Naive thymus-derived CD8-positive, alpha-beta T cell (primary cell): Measurements from ENCODE around the gene UGGT2. TPM values are rescaled to one million over a fixed set of nuclear protein-coding genes. Genes with fewer than 3 reads are reported as not detected.

Experiments
- ATAC-seq, 2 donors: fragments of 150-1000 bp; cut with Tn5 transposase in 1 of 2; sonication (Bioruptor Pico), chemical (Tn5 transposase) in 1 of 2; 1 replicate in 1 of 2; 2 replicates in 1 of 2; pipeline ENCODE4 v1.10.0; 2021; ENCODE audit warnings: mild to moderate bottlenecking in 2 of 2, moderate library complexity in 2 of 2
- POLR2A ChIA-PET: fragments of 350-600 bp; sonication (Branson Sonifier 250); formaldehyde crosslinking; loops from one replicate; lab custom pipeline; 2021; ENCODE audit warnings: antibody characterized with exemption; lab: Charles Lee
- DNase-seq, 10 donors: peaks; one replicate each; pipeline versions ENCODE4 v3.0.0 to v3.0.0-alpha.2; 2020 to 2022
- H3K27ac Mint-ChIP-seq, 10 donors: one replicate each; pipeline ENCODE4 v1.8.0; 2020 to 2022; ENCODE audit warnings: mild to moderate bottlenecking in 10 of 10, mixed read lengths in 10 of 10, moderate library complexity in 4 of 10, inconsistent platforms in 1 of 10
- H3K27me3 Mint-ChIP-seq, 5 donors: one replicate each; pipeline ENCODE4 v1.8.0; 2021 to 2022; ENCODE audit warnings: mixed read lengths in 5 of 5
- H3K36me3 Mint-ChIP-seq, 3 donors: one replicate each; pipeline ENCODE4 v1.8.0; 2020 to 2022; ENCODE audit warnings: mixed read lengths in 3 of 3, mild to moderate bottlenecking in 2 of 3, inconsistent platforms in 1 of 3
- H3K4me1 Mint-ChIP-seq, 4 donors: one replicate each; pipeline ENCODE4 v1.8.0; 2021 to 2022; ENCODE audit warnings: mixed read lengths in 4 of 4
- H3K4me3 Mint-ChIP-seq, 10 donors: one replicate each; pipeline ENCODE4 v1.8.0; 2020 to 2022; ENCODE audit warnings: mild to moderate bottlenecking in 10 of 10, mixed read lengths in 10 of 10, moderate library complexity in 6 of 10, inconsistent platforms in 1 of 10
- H3K9me3 Mint-ChIP-seq, 9 donors: one replicate each; pipeline ENCODE4 v1.8.0; 2020 to 2022; ENCODE audit warnings: mixed read lengths in 9 of 9, mild to moderate bottlenecking in 3 of 9, inconsistent platforms in 1 of 9, moderate library complexity in 1 of 9
- polyA plus RNA-seq, 3 donors: library from polyadenylated mRNA; unstranded; fragments of 300-500 nt; fragmentation: Illumina TruSeq; gene quantifications; one replicate each; pipeline ENCODE4 v1.2.3, GENCODE V29; 2021
- total RNA-seq, 8 experiments: library from RNA in 2 of 8; stranded (reverse) in 2 of 8; gene quantifications; one replicate each; pipeline ENCODE4 v1.2.3 and lab custom pipeline; 2021 to 2026

Gene UGGT2
- total and polyA plus RNA-seq, 5 experiments from 2014 or later = not detected

- no peak for ATAC-seq
- H3K9me3 Mint-ChIP-seq = peaks cover 5 to 25% (median 9%) of the 10 kb centered on the region in 9 donors
- peaks cover 2 to 34% (median 3%) of the 10 kb centered on the region in 5 donors for H3K27me3 Mint-ChIP-seq
- H3K4me1 Mint-ChIP-seq = no peaks in the 10 kb centered on the region
- no peak overlapping the region for H3K27ac Mint-ChIP-seq
- POLR2A ChIA-PET = no interaction called here
- DNase-seq = no peak
- peaks cover 0 to 4% (median 0%) of the 10 kb centered on the region in 3 donors for H3K36me3 Mint-ChIP-seq
- no peak overlapping the region for H3K4me3 Mint-ChIP-seq
Measured at GRCh38 chr13:96041326-96042110, 11.7 kb downstream of the UGGT2 start.

DNA sequence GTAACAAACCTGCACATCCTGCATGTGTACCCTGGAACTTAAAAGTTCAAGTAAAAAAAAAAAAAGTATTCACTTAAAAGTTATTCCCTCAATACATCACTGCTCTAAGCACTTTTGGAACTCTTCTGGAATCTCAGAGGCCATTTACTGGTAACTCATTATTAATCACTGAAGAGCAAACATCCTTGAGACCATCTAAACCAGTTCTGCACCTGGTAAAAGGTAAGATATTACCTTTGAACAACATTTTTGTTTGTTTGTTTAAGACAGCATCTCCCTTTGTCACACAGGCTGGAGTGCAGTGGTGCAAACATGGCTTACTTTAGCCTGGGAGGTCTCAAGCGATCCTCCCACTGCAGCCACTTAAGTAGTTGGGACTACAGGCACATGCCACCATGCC lies 16.7 kb downstream of the UGGT2 start:
- POLR2A ChIA-PET = no interaction called here
- ATAC-seq = no peak
- H3K27ac Mint-ChIP-seq = peak overlapping the region in 1 of 10 donors; percentile 51
- no peaks in the 10 kb centered on the region for H3K36me3 Mint-ChIP-seq
- peaks cover 0 to 8% (median 0%) of the 10 kb centered on the region in 9 donors for H3K9me3 Mint-ChIP-seq
- H3K27me3 Mint-ChIP-seq = peaks cover 0 to 7% (median 0%) of the 10 kb centered on the region in 5 donors
- DNase-seq = no peak
- no peaks in the 10 kb centered on the region for H3K4me1 Mint-ChIP-seq
- no peak overlapping the region for H3K4me3 Mint-ChIP-seq

DNA sequence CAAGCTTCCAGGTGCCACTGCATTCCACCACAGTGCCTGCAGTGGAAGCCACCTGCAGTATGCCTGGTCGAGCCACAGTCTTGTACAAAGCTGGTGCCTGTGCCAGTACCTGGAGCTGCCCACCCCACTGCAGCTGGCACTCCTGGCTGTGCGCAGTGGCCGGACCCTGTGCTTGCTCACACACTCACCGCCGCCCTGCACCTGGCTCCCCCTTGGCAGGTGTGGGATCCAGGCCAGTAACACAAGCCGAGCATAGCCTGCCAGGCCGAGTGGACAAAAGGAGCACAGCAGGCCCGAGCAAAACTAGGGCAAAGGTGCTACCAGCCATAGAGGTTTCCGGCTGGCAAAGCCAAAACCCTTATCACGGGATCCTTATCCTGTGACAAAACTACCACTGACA lies 18.5 kb downstream of the UGGT2 start:
- POLR2A ChIA-PET = no interaction called here
- Mint-ChIP-seq H3K27me3 (peaks cover 0 to 2% (median 0%) of the 10 kb centered on the region in 5 donors), H3K36me3 (no peaks in the 10 kb centered on the region), H3K4me1 (no peaks in the 10 kb centered on the region), H3K4me3 (no peak overlapping the region), H3K27ac (no peak overlapping the region), H3K9me3 (peaks cover 0 to 8% (median 0%) of the 10 kb centered on the region in 9 donors)
- DNase-seq = no peak
- ATAC-seq = no peak

- ATAC-seq (no peak), DNase-seq (no peak)
- no peak overlapping the region for H3K27ac Mint-ChIP-seq
- peaks cover 0 to 7% (median 0%) of the 10 kb centered on the region in 9 donors for H3K9me3 Mint-ChIP-seq
- no peaks in the 10 kb centered on the region for H3K36me3 Mint-ChIP-seq
- no peaks in the 10 kb centered on the region for H3K4me1 Mint-ChIP-seq
- POLR2A ChIA-PET = no interaction called here
- H3K4me3 Mint-ChIP-seq = no peak overlapping the region
- H3K27me3 Mint-ChIP-seq = peaks cover 0 to 1% (median 0%) of the 10 kb centered on the region in 5 donors
Measured at GRCh38 chr13:96033220-96034015, 19.8 kb downstream of the UGGT2 start.

GRCh38 chr13:96032717-96033116 lies 20.5 kb downstream of the UGGT2 start:
- Mint-ChIP-seq H3K27me3 (peaks cover 0 to 1% (median 0%) of the 10 kb centered on the region in 5 donors), H3K36me3 (no peaks in the 10 kb centered on the region), H3K4me3 (no peak overlapping the region), H3K27ac (no peak overlapping the region), H3K4me1 (no peaks in the 10 kb centered on the region), H3K9me3 (peaks cover 0 to 7% (median 0%) of the 10 kb centered on the region in 9 donors)
- POLR2A ChIA-PET = no interaction called here
- DNase-seq (no peak), ATAC-seq (no peak)

DNA sequence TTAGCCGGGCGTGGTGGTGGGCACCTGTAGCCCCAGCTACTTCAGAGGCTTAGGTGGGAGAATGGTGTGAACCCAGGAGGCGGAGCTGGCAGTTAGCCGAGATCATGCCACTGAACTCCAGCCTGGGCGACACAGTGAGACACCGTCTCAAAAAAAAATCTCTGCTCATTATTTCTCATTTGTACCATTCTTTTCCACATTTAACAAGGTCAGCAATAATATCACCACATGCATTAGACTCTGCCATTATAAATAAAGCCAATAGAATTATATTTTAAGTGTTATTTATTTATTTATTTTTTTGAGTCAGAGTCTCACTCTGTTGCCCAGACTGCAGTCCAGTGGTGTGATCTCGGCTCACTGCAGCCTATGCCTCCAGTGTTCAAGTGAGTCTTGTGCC lies 24.2 kb downstream of the UGGT2 start:
- no peaks in the 10 kb centered on the region for H3K4me1 Mint-ChIP-seq
- H3K9me3 Mint-ChIP-seq = peaks cover 0 to 3% (median 0%) of the 10 kb centered on the region in 9 donors
- POLR2A ChIA-PET = no interaction called here
- H3K27ac Mint-ChIP-seq = no peak overlapping the region
- no peak overlapping the region for H3K4me3 Mint-ChIP-seq
- H3K36me3 Mint-ChIP-seq = no peaks in the 10 kb centered on the region
- peaks cover 0 to 1% (median 0%) of the 10 kb centered on the region in 5 donors for H3K27me3 Mint-ChIP-seq
- ATAC-seq (no peak), DNase-seq (no peak)

DNA sequence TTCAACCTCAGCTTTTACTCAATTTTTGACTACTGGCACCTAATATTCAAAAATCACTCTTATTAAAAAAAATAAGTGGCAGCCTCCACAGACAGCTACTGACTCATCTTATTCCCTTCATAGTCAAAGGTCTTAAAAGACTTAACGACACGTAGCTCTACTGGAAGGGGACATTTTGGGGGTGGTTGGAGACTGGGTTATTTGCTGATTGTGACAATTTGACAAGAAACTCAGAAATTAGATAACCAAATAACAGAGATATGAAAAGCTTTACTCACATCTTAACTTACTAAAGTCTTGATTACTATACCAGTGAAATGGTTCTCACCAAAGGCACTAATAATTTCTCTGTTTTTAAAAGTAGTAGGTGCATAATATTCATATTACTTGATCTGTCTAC lies 25.7 kb downstream of the UGGT2 start:
- Mint-ChIP-seq H3K9me3 (peaks cover 0 to 2% (median 0%) of the 10 kb centered on the region in 9 donors), H3K4me1 (no peaks in the 10 kb centered on the region), H3K36me3 (no peaks in the 10 kb centered on the region), H3K27ac (no peak overlapping the region), H3K4me3 (no peak overlapping the region), H3K27me3 (peaks cover 0 to 1% (median 0%) of the 10 kb centered on the region in 5 donors)
- DNase-seq = no peak
- no peak for ATAC-seq
- POLR2A ChIA-PET = no interaction called here

DNA sequence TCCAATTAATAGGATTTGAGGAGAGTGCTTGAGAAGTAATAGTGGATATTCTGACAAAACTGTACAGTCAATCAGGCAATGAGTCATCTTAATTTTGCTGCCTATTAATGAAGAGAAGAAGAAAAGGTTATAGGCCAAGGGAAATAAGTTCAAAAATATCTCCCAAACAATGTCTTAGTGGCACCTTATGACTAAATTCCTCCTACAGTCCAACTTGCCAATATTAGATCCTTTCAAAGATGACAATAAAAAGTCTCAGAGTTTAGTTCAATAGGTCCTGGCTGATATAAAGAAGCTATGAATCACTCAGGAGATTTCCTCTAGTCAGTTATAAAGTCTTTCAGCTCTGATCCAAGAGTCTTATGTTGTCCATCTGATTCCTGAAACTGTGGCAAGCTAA lies 27.9 kb downstream of the UGGT2 start:
- Mint-ChIP-seq H3K9me3 (peaks cover 0 to 2% (median 0%) of the 10 kb centered on the region in 9 donors), H3K36me3 (no peaks in the 10 kb centered on the region), H3K27ac (no peak overlapping the region), H3K27me3 (peaks cover 0 to 1% (median 0%) of the 10 kb centered on the region in 5 donors), H3K4me1 (no peaks in the 10 kb centered on the region), H3K4me3 (no peak overlapping the region)
- no peak for ATAC-seq
- DNase-seq = no peak
- POLR2A ChIA-PET = no interaction called here

DNA sequence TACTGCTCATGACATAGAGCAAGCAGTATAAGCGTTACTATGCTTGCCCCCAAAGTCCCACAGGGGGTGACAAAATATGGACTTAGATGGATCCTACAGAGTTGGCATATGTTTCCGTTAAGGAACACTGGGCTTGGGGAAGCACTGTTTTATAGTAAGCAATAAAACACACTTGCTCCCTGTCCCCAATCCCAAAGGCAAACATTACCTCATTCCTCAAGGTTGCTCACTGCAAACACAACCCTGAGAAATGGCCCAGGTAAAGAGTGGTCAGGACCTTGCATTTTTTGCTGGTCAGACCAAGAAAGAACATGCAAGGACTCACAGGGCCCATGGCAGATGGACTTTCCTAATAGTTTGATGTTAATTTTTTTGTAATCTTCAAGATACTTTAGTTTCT lies 32.3 kb downstream of the UGGT2 start:
- Mint-ChIP-seq H3K9me3 (peaks cover 0 to 10% (median 4%) of the 10 kb centered on the region in 9 donors), H3K36me3 (peaks cover 0 to 3% (median under 1%) of the 10 kb centered on the region in 3 donors), H3K27ac (no peak overlapping the region)

DNA sequence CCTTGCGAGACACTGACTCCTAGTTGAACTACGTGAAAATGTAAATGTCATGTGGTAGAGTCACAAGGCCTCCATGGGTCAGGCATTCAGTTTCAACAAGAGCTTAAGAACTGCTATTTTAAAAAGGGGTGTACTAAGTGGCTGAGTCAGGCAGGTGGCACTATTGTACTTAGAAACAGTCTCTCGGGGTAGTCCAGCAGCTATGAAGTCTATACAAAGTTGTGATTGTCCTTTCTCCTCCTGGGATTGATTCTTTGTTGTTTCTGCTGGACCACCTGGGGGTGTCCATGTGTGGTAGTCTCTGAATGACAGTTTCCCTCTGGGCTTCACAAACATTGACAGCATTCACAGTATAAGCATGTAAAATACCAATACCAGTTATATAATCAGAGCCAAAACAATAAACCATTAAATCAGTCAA lies 33.0 kb downstream of the UGGT2 start:
- POLR2A ChIA-PET = no interaction called here
- Mint-ChIP-seq H3K27me3 (no peaks in the 10 kb centered on the region), H3K27ac (no peak overlapping the region), H3K9me3 (peaks cover 0 to 18% (median 8%) of the 10 kb centered on the region in 9 donors), H3K36me3 (peaks cover 0 to 5% (median 2%) of the 10 kb centered on the region in 3 donors), H3K4me3 (no peak overlapping the region), H3K4me1 (no peaks in the 10 kb centered on the region)
- no peak for DNase-seq
- ATAC-seq = no peak

More for the DNA sequence above, 32.3 kb downstream of the UGGT2 start:
- POLR2A ChIA-PET = no interaction called here
- H3K4me1 Mint-ChIP-seq = no peaks in the 10 kb centered on the region
- H3K27me3 Mint-ChIP-seq = no peaks in the 10 kb centered on the region
- ATAC-seq (no peak), DNase-seq (no peak)
- no peak overlapping the region for H3K4me3 Mint-ChIP-seq

DNA sequence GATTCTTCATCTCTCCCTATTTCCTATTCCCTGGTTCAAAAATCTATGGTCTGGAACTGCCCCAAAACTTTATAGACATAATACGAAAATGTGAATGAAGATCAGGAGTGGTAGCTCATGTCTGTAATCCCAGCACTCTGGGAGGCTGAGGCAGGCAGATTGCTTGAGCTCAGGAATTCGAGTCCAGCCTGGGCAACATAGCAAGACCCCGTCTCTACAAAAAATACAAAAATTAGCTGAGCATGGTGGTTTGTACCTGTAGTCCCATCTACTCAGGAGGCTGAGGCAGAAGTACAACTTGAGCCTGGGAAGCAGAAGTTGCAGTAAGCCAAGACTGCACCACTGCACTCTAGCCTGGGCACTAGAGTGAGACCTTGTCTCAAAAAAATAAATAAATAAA lies 35.1 kb downstream of the UGGT2 start:
- Mint-ChIP-seq H3K27me3 (no peaks in the 10 kb centered on the region), H3K27ac (no peak overlapping the region), H3K4me3 (no peak overlapping the region), H3K9me3 (peaks cover 0 to 20% (median 8%) of the 10 kb centered on the region in 9 donors), H3K36me3 (peaks cover 0 to 5% (median 2%) of the 10 kb centered on the region in 3 donors), H3K4me1 (no peaks in the 10 kb centered on the region)
- DNase-seq (no peak), ATAC-seq (no peak)
- POLR2A ChIA-PET = no interaction called here

DNA sequence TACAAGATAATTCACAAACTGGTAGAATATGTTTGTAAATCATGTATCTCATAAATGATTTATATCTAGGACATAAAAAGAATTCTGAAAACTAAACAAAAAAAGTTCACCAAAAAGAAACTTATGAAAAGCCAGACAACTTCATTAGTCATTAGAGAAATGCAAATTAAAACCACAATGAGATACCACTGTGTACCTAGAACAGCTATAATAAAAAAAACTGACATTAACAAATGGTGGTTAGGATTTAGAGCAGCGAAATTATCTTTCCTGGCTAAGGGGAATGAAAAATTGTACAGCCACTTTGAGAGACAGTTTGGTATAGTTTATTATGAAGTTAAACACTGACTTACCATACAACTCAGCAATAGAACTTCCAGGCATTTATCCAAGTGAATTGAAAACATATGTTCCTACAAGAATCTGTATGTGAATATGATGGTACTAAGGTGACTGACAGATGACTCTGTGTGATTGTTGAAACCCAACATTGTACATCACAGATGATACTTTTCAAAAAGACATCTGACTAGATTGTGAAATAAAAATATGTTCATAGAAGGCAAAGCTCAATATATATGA lies 41.8 kb downstream of the UGGT2 start:
- POLR2A ChIA-PET = no interaction called here
- ATAC-seq = no peak

More for the DNA sequence above, 41.8 kb downstream of the UGGT2 start:
- Mint-ChIP-seq H3K27ac (no peak overlapping the region), H3K27me3 (no peaks in the 10 kb centered on the region), H3K36me3 (peaks cover 0 to 5% (median 2%) of the 10 kb centered on the region in 3 donors), H3K9me3 (peaks cover 2 to 27% (median 11%) of the 10 kb centered on the region in 9 donors), H3K4me3 (no peak overlapping the region), H3K4me1 (no peaks in the 10 kb centered on the region)
- no peak for DNase-seq
